ENCODE measurements around the gene STKLD1.
"Not testable (repeated sequence)": the region's sequence is repeated elsewhere in the genome, so short reads cannot be mapped to it uniquely, and the experiment has no call there.

The STKLD1 gene

GRCh38 chr9:133389025-133389557 is 12.9 kb downstream of the STKLD1 start:
- no peak for DNase-seq

GRCh38 chr9:133389562-133389961 is 13.4 kb downstream of the STKLD1 start:
- DNase-seq = no peak

- DNase-seq = no peak
These were observed 14.5 kb downstream of the STKLD1 start for GRCh38 chr9:133390713-133391112.

- not testable (repeated sequence) for DNase-seq
These were observed 15.3 kb downstream of the STKLD1 start for GRCh38 chr9:133391449-133391848.

- not testable (repeated sequence) for DNase-seq
These were observed 16.1 kb downstream of the STKLD1 start for GRCh38 chr9:133392308-133392707.

- no peak for DNase-seq
These were observed 17.2 kb downstream of the STKLD1 start for GRCh38 chr9:133393399-133393798.

GRCh38 chr9:133394687-133395271 is 18.6 kb downstream of the STKLD1 start:
- DNase-seq = no peak

GRCh38 chr9:133396952-133397351 is 20.8 kb downstream of the STKLD1 start:
- DNase-seq = no peak

GRCh38 chr9:133397370-133397769 is 21.2 kb downstream of the STKLD1 start:
- no peak for DNase-seq

GRCh38 chr9:133397895-133398294 is 21.7 kb downstream of the STKLD1 start:
- DNase-seq = no peak

- DNase-seq = no peak
These were observed 24.1 kb downstream of the STKLD1 start for GRCh38 chr9:133400292-133400691.

GRCh38 chr9:133401588-133401987 is 25.4 kb downstream of the STKLD1 start:
- no peak for DNase-seq

- no peak for DNase-seq
These were observed 26.5 kb downstream of the STKLD1 start for GRCh38 chr9:133402689-133403088.

- peak in 4 of 5 experiments; percentile 31 to 64 (median 39) for DNase-seq
These were observed 27.7 kb downstream of the STKLD1 start for GRCh38 chr9:133403766-133404453.

- DNase-seq = no peak
These were observed 28.4 kb downstream of the STKLD1 start for GRCh38 chr9:133404454-133405002.

GRCh38 chr9:133405508-133406438 is 29.6 kb downstream of the STKLD1 start:
- DNase-seq = no peak

GRCh38 chr9:133406480-133407307 is 30.5 kb downstream of the STKLD1 start:
- DNase-seq = peak; percentile 54 to 88 (median 69)

GRCh38 chr9:133408042-133408441 is 31.9 kb downstream of the STKLD1 start:
- no peak for DNase-seq

- DNase-seq = no peak
These were observed 39.0 kb downstream of the STKLD1 start for GRCh38 chr9:133415170-133415569.

GRCh38 chr9:133417541-133418461 is 41.6 kb downstream of the STKLD1 start, which contains the start of gene REXO4:
Gene REXO4, minus strand, starts transcription at chr9:133418010. Its CDS starts 166 bp downstream, at chr9:133417844.
- peak; percentile 47 to 93 (median 74) for DNase-seq

GRCh38 chr9:133419005-133419404 is 42.8 kb downstream of the STKLD1 start:
- DNase-seq = no peak

Data from T-helper 2 cell (primary cell).